GM12878 (cell line): ENCODE results near the gene NFIX. TPM values are rescaled to one million over a fixed set of nuclear protein-coding genes. Genes with fewer than 3 reads are reported as not detected.
"Not testable (repeated sequence)": the region's sequence is repeated elsewhere in the genome, so short reads cannot be mapped to it uniquely, and the experiment has no call there.

Source experiments
- ATAC-seq: fragments of 200-7000 bp; cut with Tn5 transposase; 3 replicates; pipeline ENCODE4 v1.9.1; 2020; ENCODE audit warnings: mild to moderate bottlenecking, moderate library complexity
- BruUV-seq: library from RNA; stranded (reverse); fragments of 400-500 nt; replicated peaks from 2 replicates; lab custom pipeline; 2021; lab: Mats Ljungman, UMichigan
- CTCF ChIA-PET: fragments of 300-600 bp; sonication (Branson Sonifier 250); formaldehyde crosslinking; extraction: SDS; loops from one replicate; lab custom pipeline; 2021; ENCODE audit warnings: inconsistent platforms; lab: Yijun Ruan, JAX
- POLR2A ChIA-PET: fragments of 350-600 bp; formaldehyde crosslinking; extraction: SDS; loops from one replicate; lab custom pipeline; 2021; ENCODE audit warnings: inconsistent platforms; lab: Charles Lee
- RAD21 ChIA-PET: fragments of 300-600 bp; sonication (Branson Sonifier 250); formaldehyde crosslinking; loops from one replicate; lab custom pipeline; 2023; ENCODE audit warnings: antibody characterized with exemption; ENCODE audit not compliant: unreplicated experiment; lab: Charles Lee
- SMC1A ChIA-PET: fragments of 300-600 bp; sonication (Branson Sonifier 250); formaldehyde crosslinking; loops from one replicate; lab custom pipeline; 2023; ENCODE audit not compliant: unreplicated experiment, uncharacterized antibody; lab: Charles Lee
- DNase-seq: peaks from one replicate; pipeline ENCODE4 v3.0.0-alpha.2; 2011; ENCODE audit warnings: low read depth, low spot score
- FAIRE-seq: peaks from 3 replicates; lab custom pipeline; 2011; peaks lifted over from hg19 to GRCh38; lab: Jason Lieb, UNC
- H2AFZ ChIP-seq: 2 replicates; pipeline ENCODE4 v1.6.0; 2011; ENCODE audit warnings: low read depth, low read length, control low read depth; ENCODE audit not compliant: control insufficient read depth
- H3K27ac ChIP-seq: 2 replicates; pipeline ENCODE4 v1.5.1; 2011; ENCODE audit warnings: control low read depth; ENCODE audit not compliant: control insufficient read depth, insufficient read depth
- H3K27me3 ChIP-seq, 2 experiments: replicated peaks in 1 of 2; 2 replicates each; pipeline versions ENCODE4 v1.6.0 to v1.6.1; 2011; ENCODE audit warnings: low read length in 1 of 2; ENCODE audit not compliant: control insufficient read depth in 2 of 2, insufficient read depth in 2 of 2
- H3K36me3 ChIP-seq, 2 experiments: 2 replicates each; pipeline ENCODE4 v1.5.1; 2011; ENCODE audit warnings: low read length in 1 of 2; ENCODE audit not compliant: control insufficient read depth in 2 of 2, insufficient read depth in 2 of 2
- H3K4me1 ChIP-seq: 2 replicates; pipeline ENCODE4 v1.6.1; 2011; ENCODE audit warnings: mild to moderate bottlenecking, low read length, moderate library complexity, mixed read lengths; ENCODE audit not compliant: control insufficient read depth, insufficient read depth
- H3K4me2 ChIP-seq: 2 replicates; pipeline ENCODE4 v1.6.0; 2011; ENCODE audit warnings: control low read depth; ENCODE audit not compliant: control insufficient read depth, insufficient read depth
- H3K4me3 ChIP-seq: fragments of 200-600 bp; sonication (generic); 2 replicates; pipeline ENCODE4 v1.5.1; 2016
- H3K79me2 ChIP-seq: 2 replicates; pipeline ENCODE4 v1.6.0; 2011; ENCODE audit warnings: low read length; ENCODE audit not compliant: control insufficient read depth, insufficient read depth
- H3K9ac ChIP-seq: 2 replicates; pipeline ENCODE4 v1.8.0; 2011; ENCODE audit warnings: low read length, control low read depth, mixed read lengths; ENCODE audit not compliant: control insufficient read depth, insufficient read depth
- H3K9me3 ChIP-seq: replicated peaks from 3 replicates; pipeline ENCODE4 v1.5.1; 2011; ENCODE audit warnings: mild to moderate bottlenecking, low read length; ENCODE audit not compliant: control insufficient read depth, insufficient read depth
- H4K20me1 ChIP-seq: 2 replicates; pipeline ENCODE4 v1.6.0; 2011; ENCODE audit not compliant: control insufficient read depth, insufficient read depth
- NR2F1 ChIP-seq: fragments of 450-650 bp; conservative IDR thresholded peaks from 2 replicates; pipeline ENCODE4 v1.6.1; 2017; ENCODE audit warnings: mild to moderate bottlenecking
- RBBP5 ChIP-seq: fragments of 200-600 bp; sonication (generic); conservative IDR thresholded peaks from 2 replicates; pipeline ENCODE4 v1.6.1; 2016
- WGBS: methylation state at CpG from one replicate; pipeline ENCODE4 v1.1.6; 2016; ENCODE audit warnings: low lambda C conversion rate; ENCODE audit not compliant: insufficient replicate concordance, insufficient coverage; ENCODE audit errors: missing lambda C conversion rate; 5-methylcytosine and 5-hydroxymethylcytosine counted together
- in situ Hi-C: fragments of 300-500 bp; cut with MboI; formaldehyde crosslinking; loops from 9 replicates; pipeline ENCODE4 v1.14.3; 2018; ENCODE audit warnings: mixed read lengths
- intact Hi-C: fragments of 100-400 bp; cut with micrococcal nuclease; formaldehyde crosslinking; loops from one replicate; pipeline ENCODE4 v1.14.2; 2022; ENCODE audit not compliant: unreplicated experiment
- polyA plus RNA-seq, 11 experiments: library from polyadenylated mRNA; depleted of rRNA in 4 of 11; unstranded in 6 of 11; stranded (reverse) in 5 of 11; fragments of >200 nt; fragmentation: Nextera tagmentation in 4 of 11; fragmentation: Illumina TruSeq in 1 of 11; extraction: Ambion mirVana in 4 of 11; extraction: Trizol in 1 of 11; gene quantifications; 1 replicate in 1 of 11; 2 replicates in 10 of 11; pipeline versions ENCODE4 v1.2.1 to v1.2.3, GENCODE V29; 2011 to 2016; ENCODE audit warnings: inconsistent platforms in 2 of 11, missing spikeins in 2 of 11, low read depth in 1 of 11
- total RNA-seq, 4 experiments: library from RNA; depleted of rRNA in 3 of 4; stranded (reverse); fragments of >200 nt in 3 of 4; fragmentation: Illumina TruSeq in 1 of 4; extraction: Trizol in 1 of 4; gene quantifications; 2 replicates each; pipeline versions ENCODE4 v1.2.1 to v1.2.3, GENCODE V29; 2013 to 2021

Gene NFIX
- total and polyA plus RNA-seq, 10 of the 15 experiments (the other 5 are each of a cell fraction or from before 2014, with no cell fraction given), result 0.02 to 2.2 (median 0.28) TPM

GRCh38 chr19:12954612-12954962 is 40.7 kb upstream of the NFIX start:
- H3K4me3 ChIP-seq, result no peak overlapping the region

GRCh38 chr19:12955575-12955974 is 39.7 kb upstream of the NFIX start:
- H2AFZ ChIP-seq, ATAC-seq, BruUV-seq, DNase-seq, in situ Hi-C loops, H3K27me3 ChIP-seq, H4K20me1 ChIP-seq, FAIRE-seq, intact Hi-C loops, H3K9me3 ChIP-seq: not testable (repeated sequence)
- ChIA-PET RAD21 (interaction anchor here (0.5 to 2.3 kb wide), 3 partner anchors 10 to 1661 kb away, joined by 4 to 9 read pairs (median 7); no protein-coding TSS in a partner anchor), SMC1A (interaction anchor here (1.8 to 2.1 kb wide), 3 partner anchors 10 to 56 kb away, joined by 4 to 6 read pairs (median 6); no protein-coding TSS in a partner anchor), POLR2A (interaction anchor here (0.8 to 1.9 kb wide), 3 partner anchors 9 to 146 kb away, joined by 3 to 7 read pairs (median 5); partner anchors contain the start of genes CALR and RAD23A), CTCF (interaction anchor here (0.5 to 4.6 kb wide), 5 partner anchors 10 to 316 kb away, joined by 3 to 40 read pairs (median 3); no protein-coding TSS in a partner anchor)
- peak overlapping the region; percentile 24; the same call in 1 of the 2 replicates for H3K27ac ChIP-seq
- peaks cover 32% of the 10 kb centered on the region for H3K79me2 ChIP-seq
- peak overlapping the region; percentile 85 for H3K4me2 ChIP-seq
- TF ChIP-seq NR2F1, result 0 out of 2 replicates have a peak, but pooled peaks have one; percentile 19
- H3K9ac ChIP-seq, result peak overlapping the region; percentile 80; the same call in 1 of the 2 replicates
- H3K4me3 ChIP-seq, result peak overlapping the region; percentile 78
- peaks cover 11% of the 10 kb centered on the region for H3K4me1 ChIP-seq
- 94% methylated on average over 9 of the region's 9 CpGs for WGBS
- peaks cover 8 to 10% of the 10 kb centered on the region in 2 experiments; a peak in 3 of 4 replicates for H3K36me3 ChIP-seq

More at GRCh38 chr19:12954612-12954962, 40.7 kb upstream of the NFIX start:
- ATAC-seq, result no peak
- Histone ChIP-seq H3K4me1 (peaks cover 11% of the 10 kb centered on the region), H4K20me1 (no peaks in the 10 kb centered on the region), H3K4me2 (peak overlapping the region; percentile 38; the same call in 1 of the 2 replicates), H2AFZ (no peak overlapping the region), H3K9ac (no peak overlapping the region), H3K79me2 (peaks cover 32% of the 10 kb centered on the region), H3K9me3 (no peaks in the 10 kb centered on the region), H3K36me3 (peaks cover 13 to 14% of the 10 kb centered on the region in 2 experiments; a peak in 3 of 4 replicates), H3K27me3 (no peaks in the 10 kb centered on the region), H3K27ac (no peak overlapping the region)
- in situ Hi-C loops (no loop called here), intact Hi-C loops (no loop called here)
- POLR2A ChIA-PET, result interaction anchor here (1.0 to 2.4 kb wide), 2 partner anchors 8 to 17 kb away, joined by 3 to 11 read pairs; partner anchors contain the start of genes CALR and RAD23A
- 5% methylated on average over 1 of the region's 1 CpG for WGBS
- CTCF ChIA-PET, result interaction anchor here (1.3 to 4.6 kb wide), 2 partner anchors 11 to 69 kb away, joined by 3 to 40 read pairs; no protein-coding TSS in a partner anchor
- no peak for FAIRE-seq
- SMC1A ChIA-PET, result interaction anchor here (0.7 to 2.5 kb wide), 6 partner anchors 11 to 76 kb away, joined by 3 to 9 read pairs (median 4); partner anchors contain the start of gene CALR
- RAD21 ChIA-PET, result interaction anchor here (0.5 to 2.3 kb wide), 3 partner anchors 10 to 23 kb away, joined by 3 to 9 read pairs (median 7); no protein-coding TSS in a partner anchor
- no peak for DNase-seq
- BruUV-seq, result TSS peak; percentile 65
- TF ChIP-seq RBBP5, result no peak
